Keratinocyte (primary cell): ENCODE results near the gene MYLK3. TPM values are rescaled to one million over a fixed set of nuclear protein-coding genes. Genes with fewer than 3 reads are reported as not detected.

Experiments
- DNase-seq: peaks from one replicate; pipeline ENCODE4 v3.0.0-alpha.2; 2011; ENCODE audit warnings: low read depth, missing footprints, low spot score
- FAIRE-seq: peaks from 2 replicates; lab custom pipeline; 2011; peaks lifted over from hg19 to GRCh38; lab: Jason Lieb, UNC
- H2AFZ ChIP-seq: 2 replicates; pipeline ENCODE4 v1.6.0; 2012; ENCODE audit warnings: low read length, control low read depth, inconsistent platforms; ENCODE audit not compliant: control insufficient read depth
- H3K27ac ChIP-seq: 2 replicates; pipeline ENCODE4 v1.5.1; 2011; ENCODE audit warnings: low read length; ENCODE audit not compliant: control insufficient read depth, insufficient read depth
- H3K27me3 ChIP-seq: 3 replicates; pipeline ENCODE4 v1.6.0; 2011; ENCODE audit warnings: low read length; ENCODE audit not compliant: control insufficient read depth, insufficient read depth; ENCODE audit errors: extremely low read depth
- H3K36me3 ChIP-seq, 2 experiments: 2 replicates in 1 of 2; 3 replicates in 1 of 2; pipeline ENCODE4 v1.5.1; 2011; ENCODE audit warnings: low read length in 2 of 2, mild to moderate bottlenecking in 1 of 2; ENCODE audit not compliant: control insufficient read depth in 2 of 2, insufficient read depth in 2 of 2; ENCODE audit errors: extremely low read depth in 1 of 2
- H3K4me1 ChIP-seq: 3 replicates; pipeline ENCODE4 v1.5.1; 2011; ENCODE audit warnings: low read length; ENCODE audit not compliant: control insufficient read depth, insufficient read depth; ENCODE audit errors: extremely low read depth
- H3K4me2 ChIP-seq: 3 replicates; pipeline ENCODE4 v1.6.0; 2011; ENCODE audit warnings: low read depth, low read length; ENCODE audit not compliant: control insufficient read depth, insufficient read depth; ENCODE audit errors: extremely low read depth
- H3K4me3 ChIP-seq, 3 experiments: fragments of 200-600 bp in 1 of 3; sonication (generic) in 1 of 3; 2 replicates in 2 of 3; 3 replicates in 1 of 3; pipeline ENCODE4 v1.5.1; 2011 to 2016; ENCODE audit warnings: low read length in 3 of 3, mild to moderate bottlenecking in 3 of 3, control low read depth in 2 of 3, inconsistent platforms in 1 of 3, low read depth in 1 of 3, mixed read lengths in 1 of 3, mixed run types in 1 of 3, moderate library complexity in 1 of 3; ENCODE audit not compliant: control insufficient read depth in 2 of 3, insufficient read depth in 2 of 3; ENCODE audit errors: extremely low read depth in 1 of 3
- H3K79me2 ChIP-seq: 2 replicates; pipeline ENCODE4 v1.6.0; 2012; ENCODE audit warnings: low read length; ENCODE audit not compliant: control insufficient read depth, insufficient read depth
- H3K9ac ChIP-seq: 3 replicates; pipeline ENCODE4 v1.6.0; 2011; ENCODE audit warnings: low read length; ENCODE audit not compliant: control insufficient read depth, insufficient read depth; ENCODE audit errors: extremely low read depth
- H3K9me1 ChIP-seq: 3 replicates; pipeline ENCODE4 v1.6.0; 2011; ENCODE audit warnings: low read length; ENCODE audit not compliant: control insufficient read depth, insufficient read depth; ENCODE audit errors: extremely low read depth
- H3K9me3 ChIP-seq: 2 replicates; pipeline ENCODE4 v1.5.1; 2012; ENCODE audit warnings: low read depth, low read length; ENCODE audit not compliant: control insufficient read depth
- H4K20me1 ChIP-seq: 3 replicates; pipeline ENCODE4 v1.6.0; 2011; ENCODE audit warnings: low read length; ENCODE audit not compliant: control insufficient read depth, insufficient read depth; ENCODE audit errors: extremely low read depth
- CTCF ChIP-seq, 3 experiments: IDR thresholded peaks in 1 of 3; conservative IDR thresholded peaks in 1 of 3; optimal IDR thresholded peaks in 1 of 3; 2 replicates in 2 of 3; 3 replicates in 1 of 3; pipeline versions ENCODE3 to v1.5.1; 2011; ENCODE audit warnings: low read length in 3 of 3, mild to moderate bottlenecking in 3 of 3, moderate library complexity in 2 of 3, control low read depth in 1 of 3, inconsistent platforms in 1 of 3; ENCODE audit not compliant: insufficient read depth in 2 of 3; ENCODE audit errors: extremely low read depth in 1 of 3
- EZH2 ChIP-seq: IDR thresholded peaks from one replicate; pipeline ENCODE4 v1.6.1; 2012; ENCODE audit warnings: inconsistent platforms, mild to moderate bottlenecking, low read length, moderate library complexity
- dilution Hi-C: fragments of 300-500 bp; cut with MboI; formaldehyde crosslinking; loops from one replicate; pipeline ENCODE4 v1.7.0; 2020; ENCODE audit warnings: low sequenced_read_pairs; ENCODE audit not compliant: extremely low pct_ligation_motif_present
- polyA plus RNA-seq, 5 experiments: library from polyadenylated mRNA; depleted of rRNA in 3 of 5; stranded (reverse) in 3 of 5; stranded (forward) in 1 of 5; unstranded in 1 of 5; fragments of >200 nt; gene quantifications; 1 replicate in 1 of 5; 2 replicates in 3 of 5; 3 replicates in 1 of 5; pipeline versions ENCODE4 v1.2.1 to v1.2.3, GENCODE V29; 2011 to 2012; ENCODE audit warnings: missing spikeins in 2 of 5, low read depth in 1 of 5, low replicate concordance in 1 of 5

MYLK3 gene
- polyA plus RNA-seq, 1 donor (not counting 4 experiments of a cell fraction or from before 2014, with no cell fraction given): 0.03 TPM

GRCh38 chr16:46763147-46763546 lies 15.0 kb upstream of the MYLK3 start:
- no peak overlapping the region for H3K9ac ChIP-seq
- H3K79me2 ChIP-seq: no peaks in the 10 kb centered on the region
- H3K4me1 ChIP-seq: peaks cover 6% of the 10 kb centered on the region
- no peak overlapping the region for H3K4me2 ChIP-seq
- H3K4me3 ChIP-seq: no peak overlapping the region
- no peaks in the 10 kb centered on the region for H3K9me1 ChIP-seq
- TF ChIP-seq CTCF (optimal IDR thresholded peaks at IDR 0.05 in 1 of 3, IDR thresholded peaks at IDR 0.05 in 1 of 3, conservative IDR thresholded peaks at IDR 0.05 in 1 of 3; ENCODE audit: extremely low read depth in 1 of 3, insufficient read depth in 2 of 3, low read length in 3 of 3) (no peak), EZH2 (no peak)
- H4K20me1 ChIP-seq: no peaks in the 10 kb centered on the region
- DNase-seq (no peak), FAIRE-seq (no peak)
- H3K27me3 ChIP-seq: peaks cover 3% of the 10 kb centered on the region
- no peak overlapping the region for H2AFZ ChIP-seq
- dilution Hi-C loops: no loop called here
- no peaks in the 10 kb centered on the region for H3K9me3 ChIP-seq
- no peak overlapping the region for H3K27ac ChIP-seq
- no peaks in the 10 kb centered on the region for H3K36me3 ChIP-seq

- FAIRE-seq (no peak), DNase-seq (no peak)
- H3K4me3 ChIP-seq: no peak overlapping the region
- H3K79me2 ChIP-seq: no peaks in the 10 kb centered on the region
- no peak overlapping the region for H3K4me2 ChIP-seq
- H2AFZ ChIP-seq: no peak overlapping the region
- H4K20me1 ChIP-seq: no peaks in the 10 kb centered on the region
- H3K4me1 ChIP-seq: peaks cover 6% of the 10 kb centered on the region
- H3K9me1 ChIP-seq: no peaks in the 10 kb centered on the region
- H3K36me3 ChIP-seq: no peaks in the 10 kb centered on the region
- no peak overlapping the region for H3K9ac ChIP-seq
- peaks cover 7% of the 10 kb centered on the region for H3K27me3 ChIP-seq
- H3K27ac ChIP-seq: no peak overlapping the region
- dilution Hi-C loops: no loop called here
- H3K9me3 ChIP-seq: no peaks in the 10 kb centered on the region
- TF ChIP-seq EZH2 (no peak), CTCF (optimal IDR thresholded peaks at IDR 0.05 in 1 of 3, IDR thresholded peaks at IDR 0.05 in 1 of 3, conservative IDR thresholded peaks at IDR 0.05 in 1 of 3; ENCODE audit: extremely low read depth in 1 of 3, insufficient read depth in 2 of 3, low read length in 3 of 3) (no peak)
Measured at GRCh38 chr16:46762583-46762982, 14.4 kb upstream of the MYLK3 start.
